Measurements from ENCODE around the gene ERAP2. TPM values are rescaled to one million over a fixed set of nuclear protein-coding genes. Genes with fewer than 3 reads are reported as not detected.

Gene ERAP2
- total RNA-seq, 2 experiments from 2014 or later, result 93.0 to 96.0 TPM

GRCh38 chr5:96851312-96852062 is 24.8 kb upstream of the ERAP2 start:
- Mint-ChIP-seq H3K27me3 (ENCODE audit: low read depth) (peaks cover 11% of the 10 kb centered on the region), H3K27ac (no peak overlapping the region), H3K36me3 (ENCODE audit: low read depth) (no peaks in the 10 kb centered on the region), H3K4me1 (ENCODE audit: low read depth) (no peaks in the 10 kb centered on the region), H3K9me3 (ENCODE audit: insufficient read depth) (no peaks in the 10 kb centered on the region), H3K4me3 (no peak overlapping the region)
- CTCF ChIA-PET, result no interaction called here
- POLR2A ChIA-PET, result no interaction called here
- no peak for DNase-seq
- ATAC-seq, result no peak

GRCh38 chr5:96852759-96853158 is 23.5 kb upstream of the ERAP2 start:
- Mint-ChIP-seq H3K4me3 (no peak overlapping the region), H3K9me3 (ENCODE audit: insufficient read depth) (no peaks in the 10 kb centered on the region), H3K27ac (no peak overlapping the region), H3K27me3 (ENCODE audit: low read depth) (peaks cover 11% of the 10 kb centered on the region), H3K36me3 (ENCODE audit: low read depth) (no peaks in the 10 kb centered on the region), H3K4me1 (ENCODE audit: low read depth) (no peaks in the 10 kb centered on the region)
- ChIA-PET POLR2A (no interaction called here), CTCF (no interaction called here)
- ATAC-seq (no peak), DNase-seq (no peak)

GRCh38 chr5:96854067-96854466 is 22.2 kb upstream of the ERAP2 start:
- H3K36me3 Mint-ChIP-seq (ENCODE audit: low read depth), result no peaks in the 10 kb centered on the region
- CTCF ChIA-PET, result interaction anchor here (1.6 kb wide), 1 partner anchor 15 kb away, joined by 13 read pairs; no protein-coding TSS in a partner anchor
- no peak overlapping the region for H3K27ac Mint-ChIP-seq
- DNase-seq, result no peak
- ATAC-seq, result no peak
- H3K27me3 Mint-ChIP-seq (ENCODE audit: low read depth), result peaks cover 11% of the 10 kb centered on the region
- POLR2A ChIA-PET, result no interaction called here
- no peaks in the 10 kb centered on the region for H3K9me3 Mint-ChIP-seq (ENCODE audit: insufficient read depth)
- no peaks in the 10 kb centered on the region for H3K4me1 Mint-ChIP-seq (ENCODE audit: low read depth)
- no peak overlapping the region for H3K4me3 Mint-ChIP-seq

- H3K27me3 Mint-ChIP-seq (ENCODE audit: low read depth), result peaks cover 7% of the 10 kb centered on the region
- H3K4me3 Mint-ChIP-seq, result no peak overlapping the region
- ChIA-PET POLR2A (no interaction called here), CTCF (interaction anchor here (0.9 to 1.6 kb wide), 2 partner anchors 14 to 21 kb away, joined by 4 to 13 read pairs; partner anchors contain the start of gene ERAP2)
- H3K4me1 Mint-ChIP-seq (ENCODE audit: low read depth), result no peaks in the 10 kb centered on the region
- H3K9me3 Mint-ChIP-seq (ENCODE audit: insufficient read depth), result no peaks in the 10 kb centered on the region
- DNase-seq (no peak), ATAC-seq (no peak)
- H3K27ac Mint-ChIP-seq, result no peak overlapping the region
- no peaks in the 10 kb centered on the region for H3K36me3 Mint-ChIP-seq (ENCODE audit: low read depth)
Observed at GRCh38 chr5:96855031-96855872, 21.0 kb upstream of the ERAP2 start.

GRCh38 chr5:96856371-96856770 is 19.9 kb upstream of the ERAP2 start:
- Mint-ChIP-seq H3K4me1 (ENCODE audit: low read depth) (no peaks in the 10 kb centered on the region), H3K4me3 (no peak overlapping the region), H3K27ac (no peak overlapping the region), H3K9me3 (ENCODE audit: insufficient read depth) (no peaks in the 10 kb centered on the region), H3K36me3 (ENCODE audit: low read depth) (no peaks in the 10 kb centered on the region), H3K27me3 (ENCODE audit: low read depth) (peaks cover 7% of the 10 kb centered on the region)
- DNase-seq (no peak), ATAC-seq (no peak)
- ChIA-PET POLR2A (interaction anchor here (0.6 kb wide), 1 partner anchor 774 kb away, joined by 4 read pairs; no protein-coding TSS in a partner anchor), CTCF (interaction anchor here (1.8 kb wide), 1 partner anchor 13 kb away, joined by 9 read pairs; no protein-coding TSS in a partner anchor)

GRCh38 chr5:96857454-96857853 is 18.8 kb upstream of the ERAP2 start:
- Mint-ChIP-seq H3K4me1 (ENCODE audit: low read depth) (no peaks in the 10 kb centered on the region), H3K36me3 (ENCODE audit: low read depth) (no peaks in the 10 kb centered on the region), H3K4me3 (no peak overlapping the region), H3K27ac (no peak overlapping the region), H3K9me3 (ENCODE audit: insufficient read depth) (no peaks in the 10 kb centered on the region), H3K27me3 (ENCODE audit: low read depth) (peaks cover 2% of the 10 kb centered on the region)
- CTCF ChIA-PET, result interaction anchor here (1.2 to 1.8 kb wide), 3 partner anchors 10 to 41 kb away, joined by 4 to 9 read pairs (median 5); no protein-coding TSS in a partner anchor
- POLR2A ChIA-PET, result no interaction called here
- DNase-seq, result no peak
- no peak for ATAC-seq

- no peaks in the 10 kb centered on the region for H3K9me3 Mint-ChIP-seq (ENCODE audit: insufficient read depth)
Observed at GRCh38 chr5:96857924-96858323, 18.4 kb upstream of the ERAP2 start.

GRCh38 chr5:96859375-96859774 is 16.9 kb upstream of the ERAP2 start:
- Mint-ChIP-seq H3K36me3 (ENCODE audit: low read depth) (no peaks in the 10 kb centered on the region), H3K9me3 (ENCODE audit: insufficient read depth) (no peaks in the 10 kb centered on the region), H3K27me3 (ENCODE audit: low read depth) (peaks cover 3% of the 10 kb centered on the region), H3K4me3 (no peak overlapping the region), H3K4me1 (ENCODE audit: low read depth) (no peaks in the 10 kb centered on the region), H3K27ac (no peak overlapping the region)
- ATAC-seq, result no peak
- no peak for DNase-seq
- ChIA-PET CTCF (no interaction called here), POLR2A (no interaction called here)

More at GRCh38 chr5:96857924-96858323, 18.4 kb upstream of the ERAP2 start:
- no peaks in the 10 kb centered on the region for H3K4me1 Mint-ChIP-seq (ENCODE audit: low read depth)
- H3K4me3 Mint-ChIP-seq, result no peak overlapping the region
- no peak overlapping the region for H3K27ac Mint-ChIP-seq
- DNase-seq, result no peak
- no peaks in the 10 kb centered on the region for H3K36me3 Mint-ChIP-seq (ENCODE audit: low read depth)
- no peak for ATAC-seq
- CTCF ChIA-PET, result interaction anchor here (1.2 to 1.8 kb wide), 3 partner anchors 9 to 41 kb away, joined by 4 to 9 read pairs (median 5); no protein-coding TSS in a partner anchor
- peaks cover 2% of the 10 kb centered on the region for H3K27me3 Mint-ChIP-seq (ENCODE audit: low read depth)
- POLR2A ChIA-PET, result no interaction called here

GRCh38 chr5:96861076-96861475 is 15.2 kb upstream of the ERAP2 start:
- Mint-ChIP-seq H3K4me3 (no peak overlapping the region), H3K4me1 (ENCODE audit: low read depth) (no peaks in the 10 kb centered on the region), H3K36me3 (ENCODE audit: low read depth) (no peaks in the 10 kb centered on the region), H3K27me3 (ENCODE audit: low read depth) (peaks cover 5% of the 10 kb centered on the region), H3K9me3 (ENCODE audit: insufficient read depth) (no peaks in the 10 kb centered on the region), H3K27ac (no peak overlapping the region)
- ChIA-PET POLR2A (interaction anchor here (0.6 to 0.7 kb wide), 2 partner anchors 16 to 71 kb away, joined by 3 read pairs; no protein-coding TSS in a partner anchor), CTCF (interaction anchor here (0.7 to 1.5 kb wide), 4 partner anchors 13 to 301 kb away, joined by 3 to 4 read pairs (median 3); no protein-coding TSS in a partner anchor)
- ATAC-seq (no peak), DNase-seq (no peak)

GRCh38 chr5:96863114-96863513 is 13.2 kb upstream of the ERAP2 start:
- Mint-ChIP-seq H3K9me3 (ENCODE audit: insufficient read depth) (no peaks in the 10 kb centered on the region), H3K4me3 (no peak overlapping the region), H3K27ac (no peak overlapping the region), H3K4me1 (ENCODE audit: low read depth) (peaks cover under 1% of the 10 kb centered on the region), H3K36me3 (ENCODE audit: low read depth) (no peaks in the 10 kb centered on the region), H3K27me3 (ENCODE audit: low read depth) (peaks cover 5% of the 10 kb centered on the region)
- DNase-seq (no peak), ATAC-seq (no peak)
- POLR2A ChIA-PET, result interaction anchor here (0.7 to 1.0 kb wide), 3 partner anchors 13 to 1914 kb away, joined by 3 to 5 read pairs (median 4); partner anchors contain the start of genes ERAP1 and ERAP2
- CTCF ChIA-PET, result interaction anchor here (1.0 to 1.6 kb wide), 3 partner anchors 111 to 299 kb away, joined by 3 to 7 read pairs (median 5); partner anchors contain the start of gene LIX1

GRCh38 chr5:96863949-96864584 is 12.2 kb upstream of the ERAP2 start:
- H3K4me1 Mint-ChIP-seq (ENCODE audit: low read depth), result peaks cover 7% of the 10 kb centered on the region

More at GRCh38 chr5:96863949-96864584, 12.2 kb upstream of the ERAP2 start:
- no peaks in the 10 kb centered on the region for H3K9me3 Mint-ChIP-seq (ENCODE audit: insufficient read depth)
- H3K36me3 Mint-ChIP-seq (ENCODE audit: low read depth), result no peaks in the 10 kb centered on the region
- no peak overlapping the region for H3K4me3 Mint-ChIP-seq
- no peak overlapping the region for H3K27ac Mint-ChIP-seq
- peaks cover 5% of the 10 kb centered on the region for H3K27me3 Mint-ChIP-seq (ENCODE audit: low read depth)
- CTCF ChIA-PET, result interaction anchor here (0.9 to 1.6 kb wide), 6 partner anchors 9 to 298 kb away, joined by 3 to 7 read pairs (median 5); partner anchors contain the start of gene LIX1
- POLR2A ChIA-PET, result interaction anchor here (0.5 to 1.3 kb wide), 5 partner anchors 12 to 1913 kb away, joined by 3 to 11 read pairs (median 4); partner anchors contain the start of genes ERAP1 and ERAP2
- ATAC-seq (no peak), DNase-seq (no peak)

All from activated CD8-positive, alpha-beta T cell treated with anti-CD3 and anti-CD28 coated beads, Interleukin-2, amount 10 ng/mL, durations not matched to agents 7 days and 5 days (primary cell).